ENCODE results near the gene RND2. TPM values are rescaled to one million over a fixed set of nuclear protein-coding genes. Genes with fewer than 3 reads are reported as not detected.

Gene RND2
- total and polyA plus RNA-seq, 2 of the 4 experiments (the other 2 are of a cell fraction), result 1.1 to 1.9 TPM

GRCh38 chr17:42989141-42989540 lies 35.9 kb upstream of the RND2 start:
- Histone ChIP-seq H3K9ac (ENCODE audit: low read depth, low read length) (no peak overlapping the region), H2AFZ (replicated peaks; ENCODE audit: low read length, poor library complexity) (peak overlapping the region; percentile 33), H3K27ac (ENCODE audit: insufficient read depth, low read length) (no peak overlapping the region), H3K4me3 (ENCODE audit: insufficient read depth, low read depth, low read length) (no peak overlapping the region), H3K27me3 (ENCODE audit: control insufficient read depth, insufficient read depth, low read length) (no peaks in the 10 kb centered on the region), H4K8ac (ENCODE audit: low read depth in 2 of 2, low read length in 2 of 2) (peak overlapping the region in 1 of 2 experiments; percentile 61; a peak in 1 of 4 replicates), H2AK5ac (ENCODE audit: low read depth, low read length) (peak overlapping the region; percentile 83), H3K14ac (replicated peaks; ENCODE audit: low read depth, low read length) (peak overlapping the region; percentile 68; the same call in 1 of the 2 replicates), H3K9me3 (ENCODE audit: control insufficient read depth, insufficient read depth, low read length) (no peaks in the 10 kb centered on the region), H3K4me1 (ENCODE audit: control insufficient read depth, insufficient read depth, low read length) (no peaks in the 10 kb centered on the region; the same call in 1 of the 2 replicates), H3K18ac (ENCODE audit: low read depth, low read length) (no peak overlapping the region), H3K4ac (ENCODE audit: low read depth, low read length) (peak overlapping the region; percentile 70; the same call in 1 of the 2 replicates), H3K36me3 (ENCODE audit: control insufficient read depth, insufficient read depth, low read length) (peaks cover 42% of the 10 kb centered on the region), H2BK120ac (ENCODE audit: low read depth, low read length) (peak overlapping the region; percentile 55; the same call in 1 of the 2 replicates), H3K9me1 (ENCODE audit: insufficient read depth, low read length) (peaks cover 14% of the 10 kb centered on the region), H2BK15ac (ENCODE audit: low read depth, low read length) (peak overlapping the region; percentile 58; the same call in 1 of the 3 replicates), H4K91ac (ENCODE audit: insufficient read depth, low read depth, low read length) (peak overlapping the region; percentile 71; the same call in 1 of the 2 replicates), H3K56ac (ENCODE audit: extremely low read depth, insufficient read depth, low read length) (no peak overlapping the region), H3K79me1 (ENCODE audit: low read depth in 1 of 2, low read length in 2 of 2) (peaks cover 6 to 44% of the 10 kb centered on the region in 2 experiments; a peak in 3 of 4 replicates), H2BK20ac (ENCODE audit: low read depth, low read length) (peak overlapping the region; percentile 52; the same call in 1 of the 2 replicates), H2BK5ac (ENCODE audit: low read depth, low read length, poor library complexity, severe bottlenecking) (peak overlapping the region; percentile 68), H2AK9ac (replicated peaks; ENCODE audit: low read depth, low read length, poor library complexity) (peak overlapping the region; percentile 44), H4K20me1 (ENCODE audit: insufficient read depth, low read length) (no peaks in the 10 kb centered on the region), H3K23ac (ENCODE audit: low read depth, low read length) (no peak overlapping the region; the same call in 1 of the 2 replicates), H4K5ac (ENCODE audit: low read depth, low read length) (no peak overlapping the region), H3K4me2 (ENCODE audit: low read depth, low read length) (no peak overlapping the region)
- ChIA-PET CTCF (no interaction called here), POLR2A (ENCODE audit: unreplicated experiment) (interaction anchor here (1.5 kb wide), 1 partner anchor 9 kb away, joined by 5 read pairs; the partner anchor contains the start of gene RPL27)
- no peak for TF ChIP-seq RFX5 (IDR thresholded peaks at IDR 0.05; ENCODE audit: low read depth, low read length)
- no peak for TF ChIP-seq MAZ (IDR thresholded peaks at IDR 0.05; ENCODE audit: borderline replicate concordance, low read depth, low read length)
- no peak for TF ChIP-seq MXI1 (IDR thresholded peaks at IDR 0.05; ENCODE audit: borderline replicate concordance, low read depth, low read length)
- no peak for TF ChIP-seq CTCF (conservative IDR thresholded peaks at IDR 0.05; ENCODE audit: low read depth, low read length)
- TF ChIP-seq CEBPB (IDR thresholded peaks at IDR 0.05; ENCODE audit: low read depth, low read length), result no peak
- TF ChIP-seq FOS (IDR thresholded peaks at IDR 0.05; ENCODE audit: low read depth, low read length), result no peak
- no peak for TF ChIP-seq ELK1 (IDR thresholded peaks at IDR 0.05; ENCODE audit: borderline replicate concordance, low read depth, low read length)
- TF ChIP-seq SMC3 (IDR thresholded peaks at IDR 0.05; ENCODE audit: low read depth, low read length), result no peak
- no peak for TF ChIP-seq POLR2A (IDR thresholded peaks at IDR 0.05; ENCODE audit: low read depth, low read length)
- no peak for TF ChIP-seq RAD21 (IDR thresholded peaks at IDR 0.05; ENCODE audit: low read length)
- TF ChIP-seq MAFK (IDR thresholded peaks at IDR 0.05; ENCODE audit: low read depth, low read length), result no peak
- TF ChIP-seq, protein P1, sequence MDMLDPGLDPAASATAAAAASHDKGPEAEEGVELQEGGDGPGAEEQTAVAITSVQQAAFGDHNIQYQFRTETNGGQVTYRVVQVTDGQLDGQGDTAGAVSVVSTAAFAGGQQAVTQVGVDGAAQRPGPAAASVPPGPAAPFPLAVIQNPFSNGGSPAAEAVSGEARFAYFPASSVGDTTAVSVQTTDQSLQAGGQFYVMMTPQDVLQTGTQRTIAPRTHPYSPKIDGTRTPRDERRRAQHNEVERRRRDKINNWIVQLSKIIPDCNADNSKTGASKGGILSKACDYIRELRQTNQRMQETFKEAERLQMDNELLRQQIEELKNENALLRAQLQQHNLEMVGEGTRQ (IDR thresholded peaks at IDR 0.05; ENCODE audit: low read depth, low read length), result no peak
- TF ChIP-seq NFE2L2 (IDR thresholded peaks at IDR 0.05; ENCODE audit: low read depth, low read length), result no peak
- intact Hi-C loops (cut with micrococcal nuclease) (no loop called here), dilution Hi-C loops (cut with HindIII; ENCODE audit: low sequenced_read_pairs, unreplicated experiment) (no loop called here), in situ Hi-C loops (cut with MboI; ENCODE audit: low sequenced_read_pairs) (loop anchor here (25.0 kb wide), 1 partner anchor 373 kb away; no protein-coding TSS in a partner anchor)
- no peak for ATAC-seq (ENCODE audit: low read depth)
- no CpG with 5 or more reads among the region's 5 CpGs for WGBS, 2 experiments (ENCODE audit: extremely low coverage in 2 of 2, insufficient read length in 1 of 2)
- DNase-seq, result no peak
- no TSS peak for BruUV-seq (replicated peaks)

Measured in IMR-90 (cell line).